Measurements from ENCODE around the gene SLC6A1.

The SLC6A1 gene

GRCh38 chr3:10992017-10992942 lies at the start of gene SLC6A1:
Gene SLC6A1, plus strand, starts transcription at chr3:10992748. Its CDS starts 24,464 bp downstream, at chr3:11017212.
- ChIA-PET POLR2A (no interaction called here), CTCF (interaction anchor here (1.4 to 3.6 kb wide), 3 partner anchors 9 to 41 kb away, joined by 3 to 16 read pairs (median 4); no protein-coding TSS in a partner anchor)
- peak; percentile 13 for TF ChIP-seq CTCF (IDR thresholded peaks at IDR 0.05; ENCODE audit: insufficient read depth, low read length, missing control alignments)
- H3K4me3 ChIP-seq (ENCODE audit: low read depth, low read length): peak within 1 kb of the TSS; percentile 29
- no peak for DNase-seq (ENCODE audit: low read depth, low spot score)

- CTCF ChIA-PET: interaction anchor here (1.0 to 11.2 kb wide), 18 partner anchors 9 to 187 kb away, joined by 3 to 290 read pairs (median 8); no protein-coding TSS in a partner anchor
- no peak for TF ChIP-seq CTCF (IDR thresholded peaks at IDR 0.05; ENCODE audit: insufficient read depth, low read length, missing control alignments)
- POLR2A ChIA-PET: interaction anchor here (0.8 kb wide), 1 partner anchor 21 kb away, joined by 3 read pairs; no protein-coding TSS in a partner anchor
- H3K4me3 ChIP-seq (ENCODE audit: low read depth, low read length): no peak overlapping the region
- DNase-seq (ENCODE audit: low read depth, low spot score): no peak
Observed at GRCh38 chr3:10944866-10945265, 47.7 kb upstream of the SLC6A1 start.

- no peak overlapping the region for H3K4me3 ChIP-seq (ENCODE audit: low read depth, low read length)
- no peak for DNase-seq (ENCODE audit: low read depth, low spot score)
- ChIA-PET CTCF (interaction anchor here (0.6 to 11.2 kb wide), 28 partner anchors 8 to 389 kb away, joined by 3 to 290 read pairs (median 5); partner anchors contain the start of gene HRH1), POLR2A (interaction anchor here (0.6 to 0.8 kb wide), 2 partner anchors 20 to 115 kb away, joined by 3 read pairs; no protein-coding TSS in a partner anchor)
- peak; percentile 85 for TF ChIP-seq CTCF (IDR thresholded peaks at IDR 0.05; ENCODE audit: insufficient read depth, low read length, missing control alignments)
Observed at GRCh38 chr3:10945683-10946287, 46.8 kb upstream of the SLC6A1 start.

- DNase-seq (ENCODE audit: low read depth, low spot score): no peak
- POLR2A ChIA-PET: interaction anchor here (0.6 kb wide), 1 partner anchor 114 kb away, joined by 3 read pairs; no protein-coding TSS in a partner anchor
- no peak for TF ChIP-seq CTCF (IDR thresholded peaks at IDR 0.05; ENCODE audit: insufficient read depth, low read length, missing control alignments)
- no peak overlapping the region for H3K4me3 ChIP-seq (ENCODE audit: low read depth, low read length)
- CTCF ChIA-PET: interaction anchor here (0.7 to 11.2 kb wide), 19 partner anchors 11 to 390 kb away, joined by 3 to 290 read pairs (median 5); partner anchors contain the start of gene HRH1
Observed at GRCh38 chr3:10946526-10946925, 46.0 kb upstream of the SLC6A1 start.

GRCh38 chr3:10948326-10948725 lies 44.2 kb upstream of the SLC6A1 start:
- no peak for TF ChIP-seq CTCF (IDR thresholded peaks at IDR 0.05; ENCODE audit: insufficient read depth, low read length, missing control alignments)
- ChIA-PET POLR2A (no interaction called here), CTCF (interaction anchor here (1.1 to 11.2 kb wide), 3 partner anchors 11 to 190 kb away, joined by 4 to 290 read pairs (median 13); no protein-coding TSS in a partner anchor)
- no peak overlapping the region for H3K4me3 ChIP-seq (ENCODE audit: low read depth, low read length)
- no peak for DNase-seq (ENCODE audit: low read depth, low spot score)
